Motor neuron (in vitro differentiated cells): ENCODE results near the gene RNF130. TPM values are rescaled to one million over a fixed set of nuclear protein-coding genes. Genes with fewer than 3 reads are reported as not detected.
"Not testable (repeated sequence)": the region's sequence is repeated elsewhere in the genome, so short reads cannot be mapped to it uniquely, and the experiment has no call there.

Experiments used
- ATAC-seq, 8 experiments: fragments of 200-7000 bp; cut with Tn5 transposase; replicated peaks in 6 of 8; 2 replicates each; pipeline ENCODE4 v1.8.0; 2021; ENCODE audit warnings: mild to moderate bottlenecking in 8 of 8, moderate library complexity in 8 of 8
- H3K27ac ChIP-seq, 2 donors: fragments of 250-450 bp; sonication (Bioruptor Pico); 2 replicates each; pipeline ENCODE4 v1.9.0; 2021; ENCODE audit warnings: antibody characterized with exemption in 2 of 2, mild to moderate bottlenecking in 2 of 2, moderate library complexity in 1 of 2
- H3K4me1 ChIP-seq, 2 donors: fragments of 250-450 bp; sonication (Bioruptor Pico); replicated peaks in 1 of 2; 2 replicates each; pipeline ENCODE4 v1.6.1; 2021; ENCODE audit warnings: antibody characterized with exemption in 2 of 2, mild to moderate bottlenecking in 2 of 2, moderate library complexity in 1 of 2
- H3K4me3 ChIP-seq, 5 donors: fragments of 250-450 bp; sonication (Bioruptor Pico); 2 replicates each; pipeline ENCODE4 v1.9.0; 2021; ENCODE audit warnings: antibody characterized with exemption in 5 of 5, mild to moderate bottlenecking in 5 of 5, moderate library complexity in 4 of 5
- WGBS, 10 experiments: fragments of 450-650 bp; shearing (Covaris generic); methylation state at CpG; one replicate each; pipeline ENCODE4 v1.0.0; 2022; 5-methylcytosine and 5-hydroxymethylcytosine counted together
- in situ Hi-C, 9 experiments: fragments of 400-800 bp; cut with MboI; loops; one replicate each; pipeline ENCODE4 v1.15.0; 2021; ENCODE audit warnings: low sequenced_read_pairs in 9 of 9, low pct_unique_long_range_greater_than_20kb in 2 of 9; ENCODE audit not compliant: unreplicated experiment in 9 of 9
- total RNA-seq, 8 experiments: library from RNA; unstranded; fragments of 300-600 nt; gene quantifications; 2 replicates each; pipeline versions ENCODE4 v1.2.3 to v1.2.4, GENCODE V29; 2022

The RNF130 gene
- total RNA-seq, 8 experiments from 2014 or later, result 28.4 to 69.9 (median 49.5) TPM

DNA sequence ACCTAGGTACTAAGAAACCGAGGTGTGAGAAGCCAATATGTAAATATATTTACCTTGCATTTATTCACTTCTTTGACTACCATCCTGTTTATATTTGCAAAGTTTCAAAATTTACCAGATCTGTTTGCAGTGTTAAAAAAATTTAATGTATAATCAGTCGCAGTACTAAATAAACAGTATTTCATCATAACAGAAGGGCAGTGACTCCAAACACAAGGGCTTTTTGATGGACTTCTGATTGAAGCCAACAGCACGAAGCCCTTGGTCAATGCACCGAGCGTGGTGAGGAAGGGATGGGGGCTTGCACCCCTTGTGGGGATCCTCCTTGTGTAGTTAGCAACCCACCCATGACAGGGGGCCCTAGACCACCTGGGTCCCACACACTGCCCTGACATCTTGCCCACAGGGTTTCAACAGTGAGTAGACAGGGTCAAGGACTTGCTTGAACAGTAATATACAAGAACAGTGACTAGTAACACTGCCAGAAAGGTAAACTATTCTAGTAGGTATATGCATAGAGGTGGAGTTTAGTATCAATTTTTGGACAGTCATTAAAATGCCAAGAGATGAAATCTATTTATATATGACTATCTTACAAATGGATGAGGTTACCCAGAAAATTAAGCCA lies 111.2 kb downstream of the RNF130 start:
- Histone ChIP-seq H3K4me1 (no peaks in the 10 kb centered on the region), H3K27ac (no peak overlapping the region), H3K4me3 (no peak overlapping the region)
- in situ Hi-C loops, result no loop called here
- WGBS, 10 experiments, result 56 to 100% (median 96%) methylated on average over 1 to 5 of the region's 5 CpGs; no CpG with 5 or more reads in 1 of the 10 experiments
- no peak for ATAC-seq

DNA sequence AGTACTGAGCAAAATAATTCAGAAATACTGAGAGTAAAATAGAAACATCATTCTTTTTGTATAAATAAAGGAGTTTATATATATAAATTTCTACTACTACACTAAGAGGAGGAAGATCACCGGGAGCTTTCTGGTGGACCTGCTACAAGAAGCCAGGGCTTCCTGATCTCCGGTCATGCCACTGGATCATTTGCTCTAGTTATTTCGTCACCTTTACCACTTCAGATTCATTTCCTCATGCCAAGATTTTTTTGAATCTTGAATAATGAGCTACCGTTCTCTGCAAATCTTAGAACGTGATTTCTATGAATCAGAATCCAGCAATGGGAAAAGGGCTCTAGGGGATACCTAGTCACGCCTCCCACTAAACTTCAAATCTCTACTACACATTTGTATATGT lies 111.9 kb downstream of the RNF130 start:
- Histone ChIP-seq H3K27ac (no peak overlapping the region), H3K4me3 (no peak overlapping the region), H3K4me1 (no peaks in the 10 kb centered on the region)
- no peak for ATAC-seq
- whole genome bisulfite sequencing, 10 experiments, result 84 to 100% (median 100%) methylated on average over 2 to 6 of the region's 6 CpGs; no CpG with 5 or more reads in 1 of the 10 experiments
- in situ Hi-C loops, result no loop called here

DNA sequence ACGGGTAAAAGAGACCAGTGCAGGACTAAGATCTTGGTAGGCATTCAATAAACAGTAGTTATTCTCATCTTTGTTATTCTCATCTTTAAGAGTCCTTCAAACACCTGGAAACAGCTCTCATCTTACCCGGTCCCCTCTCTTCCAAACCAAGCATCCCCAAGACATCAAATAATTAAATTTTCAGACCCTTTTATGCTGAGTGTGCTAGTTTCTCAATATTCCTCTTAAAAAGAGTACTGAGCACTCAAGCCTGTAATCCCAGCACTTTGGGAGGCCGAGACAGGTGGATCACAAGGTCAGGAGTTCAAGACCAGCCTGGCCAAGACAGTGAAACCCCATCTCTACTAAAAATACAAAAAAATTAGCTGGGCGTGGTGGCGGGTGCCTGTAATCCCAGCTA lies 112.4 kb downstream of the RNF130 start:
- in situ Hi-C loops, H3K4me1 ChIP-seq, H3K4me3 ChIP-seq, ATAC-seq, H3K27ac ChIP-seq: not testable (repeated sequence)
- 71 to 100% (median 96%) methylated on average over 1 to 5 of the region's 5 CpGs; no CpG with 5 or more reads in 2 of the 10 experiments for WGBS, 10 experiments

DNA sequence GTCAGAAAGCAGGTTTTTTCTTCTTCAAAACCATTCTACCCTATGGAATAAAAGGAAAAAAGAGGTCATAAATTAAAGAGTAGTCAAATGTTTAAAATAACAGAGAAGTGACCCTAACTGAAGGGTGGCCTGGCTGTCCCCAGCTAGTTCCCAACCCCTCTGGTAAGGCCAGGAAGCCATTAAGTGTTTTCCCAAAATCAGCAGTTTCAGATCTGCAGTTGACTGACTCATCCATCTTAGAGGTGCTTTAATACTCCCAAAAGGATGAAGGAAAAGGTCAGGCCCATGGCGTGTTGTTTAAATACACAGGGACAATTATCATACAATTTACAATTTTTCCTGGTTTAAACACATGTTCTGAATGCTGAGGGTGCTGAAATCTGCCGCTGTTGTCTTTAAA lies 115.9 kb downstream of the RNF130 start:
- in situ Hi-C loops, result no loop called here
- no peaks in the 10 kb centered on the region for H3K4me1 ChIP-seq
- no peak overlapping the region for H3K27ac ChIP-seq
- H3K4me3 ChIP-seq, result no peak overlapping the region
- 60 to 100% (median 88%) methylated on average over 1 to 2 of the region's 2 CpGs; no CpG with 5 or more reads in 3 of the 10 experiments for WGBS, 10 experiments
- ATAC-seq, result no peak

DNA sequence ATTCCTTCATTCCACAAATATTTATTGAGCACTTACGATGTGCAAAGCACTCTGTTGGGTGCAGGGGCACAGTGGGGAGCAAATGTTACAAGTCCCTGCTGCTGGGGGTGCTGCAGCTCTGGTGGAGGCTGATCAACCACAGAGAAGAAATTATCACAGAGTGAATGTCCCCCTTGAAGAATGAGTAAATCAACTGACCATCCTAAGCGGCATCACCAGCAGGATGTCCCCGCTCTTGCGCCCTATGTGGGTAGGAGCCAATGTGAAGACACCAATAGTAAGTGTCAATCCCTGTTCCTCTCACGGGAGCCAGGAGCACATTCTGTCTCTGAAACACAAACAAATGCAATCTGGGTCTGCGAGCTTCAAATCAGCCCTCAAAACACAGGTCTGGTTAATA lies 116.5 kb downstream of the RNF130 start:
- Histone ChIP-seq H3K4me1 (no peaks in the 10 kb centered on the region), H3K4me3 (no peak overlapping the region), H3K27ac (no peak overlapping the region)
- no peak for ATAC-seq
- WGBS, 10 experiments, result 70 to 100% (median 91%) methylated on average over 2 to 6 of the region's 6 CpGs
- in situ Hi-C loops, result no loop called here

DNA sequence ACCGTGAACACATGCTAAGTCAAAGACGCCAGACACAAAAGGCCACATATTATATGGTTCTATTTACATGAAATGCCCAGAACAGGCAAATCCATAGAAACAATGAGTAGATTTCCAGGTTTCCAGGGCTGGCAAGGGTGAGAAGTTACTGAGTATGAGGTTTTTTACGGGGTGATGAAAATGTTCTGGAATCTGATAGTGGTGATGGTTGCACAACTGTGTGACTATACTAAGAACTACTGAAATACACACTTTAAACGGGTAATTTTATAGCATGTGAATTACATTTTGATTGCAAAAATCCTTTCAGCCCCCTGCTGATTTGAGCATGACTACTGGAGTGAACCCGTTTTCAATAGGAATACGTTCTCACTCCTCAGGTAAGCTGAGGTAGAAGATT lies 117.1 kb downstream of the RNF130 start:
- no peak for ATAC-seq
- Histone ChIP-seq H3K4me1 (no peaks in the 10 kb centered on the region), H3K27ac (no peak overlapping the region), H3K4me3 (no peak overlapping the region)
- in situ Hi-C loops, result no loop called here
- 50 to 100% (median 94%) methylated on average over 1 to 6 of the region's 6 CpGs for WGBS, 10 experiments

DNA sequence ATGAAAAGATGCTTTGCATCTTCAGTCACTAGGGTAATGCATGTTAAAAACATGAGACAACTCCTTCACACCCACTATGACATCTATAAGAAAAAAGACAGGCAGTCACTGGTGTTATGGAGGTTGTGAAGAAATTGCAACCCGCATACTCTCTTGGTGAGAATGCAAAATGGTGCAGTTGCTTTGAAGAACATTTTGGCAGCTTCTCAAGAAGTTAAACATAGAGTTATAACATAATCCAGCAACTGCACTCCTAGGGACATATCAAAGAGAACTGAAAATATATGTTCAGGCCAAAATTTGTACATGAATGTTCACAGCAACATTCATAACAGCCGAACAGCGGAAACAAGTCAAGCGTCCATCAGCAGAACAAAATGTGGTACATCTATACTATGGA lies 117.6 kb downstream of the RNF130 start:
- no peak overlapping the region for H3K27ac ChIP-seq
- ATAC-seq, result no peak
- H3K4me1 ChIP-seq, result no peaks in the 10 kb centered on the region
- in situ Hi-C loops, result no loop called here
- H3K4me3 ChIP-seq, result no peak overlapping the region
- WGBS, 10 experiments, result 91 to 100% (median 100%) methylated on average over 2 to 4 of the region's 4 CpGs; no CpG with 5 or more reads in 3 of the 10 experiments

DNA sequence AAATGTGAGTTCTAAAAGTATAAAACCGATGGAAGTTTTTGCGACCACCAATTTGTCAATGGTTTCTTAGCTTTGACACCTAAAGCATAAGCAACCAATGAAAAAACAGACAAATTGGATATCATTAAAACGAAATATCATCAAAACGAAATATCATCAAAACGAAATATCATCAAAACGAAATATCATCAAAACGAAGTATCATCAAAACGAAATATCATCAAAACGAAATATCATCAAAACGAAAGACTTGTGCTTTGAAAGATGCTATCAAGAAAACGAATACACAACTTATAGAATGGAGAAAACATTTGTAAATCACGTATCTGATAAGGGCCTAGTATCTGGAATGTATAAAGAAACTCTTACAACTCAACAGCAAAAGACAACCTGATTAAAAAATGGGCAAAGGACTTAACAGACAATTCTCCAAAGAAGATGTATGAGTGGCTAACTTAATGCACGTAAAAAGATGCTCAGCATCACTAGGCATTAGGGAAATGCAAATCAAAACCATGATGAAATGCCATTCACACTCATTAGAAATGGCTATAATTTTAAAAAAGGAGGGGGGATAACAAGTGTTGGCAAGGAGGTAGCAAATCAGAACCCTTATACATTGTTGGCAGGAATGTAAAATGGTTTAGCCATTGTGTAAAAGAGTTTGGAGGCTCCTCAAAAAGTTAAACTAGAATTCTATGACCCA lies 134.4 kb downstream of the RNF130 start:
- no peak for ATAC-seq
- in situ Hi-C loops, result no loop called here
- WGBS, 10 experiments, result 56 to 99% (median 81%) methylated on average over 5 to 13 of the region's 13 CpGs
- Histone ChIP-seq H3K27ac (no peak overlapping the region), H3K4me1 (no peaks in the 10 kb centered on the region), H3K4me3 (no peak overlapping the region)

DNA sequence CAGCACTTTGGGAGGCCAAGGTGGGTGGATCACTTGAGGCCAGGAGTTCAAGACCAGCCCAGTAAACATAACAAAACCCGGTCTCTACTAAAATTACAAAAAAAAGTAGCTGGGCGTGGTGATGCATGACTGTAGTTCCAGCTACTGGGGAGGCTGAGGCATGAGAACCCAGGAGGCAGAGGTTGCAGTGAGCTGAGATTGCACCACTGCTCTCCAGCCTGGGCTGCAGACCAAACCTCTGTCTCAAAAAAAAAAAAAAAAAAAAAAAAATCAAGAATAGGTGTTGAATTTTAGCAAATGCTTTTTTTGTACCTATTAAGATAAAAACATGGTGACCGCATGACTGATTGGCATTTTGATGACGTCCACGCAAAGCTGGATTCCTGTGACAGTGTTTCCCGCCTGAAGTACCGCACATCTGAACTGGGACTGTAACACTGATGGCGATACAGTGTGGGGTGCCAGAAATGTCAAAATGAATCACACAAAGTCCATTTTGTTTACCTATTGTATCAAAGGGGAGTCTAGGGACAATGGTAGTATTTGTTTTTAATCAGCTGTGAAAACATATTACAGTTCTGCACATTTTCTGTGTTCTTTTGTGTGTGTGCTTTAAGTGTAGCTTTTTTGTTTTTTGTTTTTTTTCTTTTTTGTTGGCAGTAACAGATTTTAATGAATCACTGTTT lies 140.6 kb downstream of the RNF130 start:
- Histone ChIP-seq H3K27ac (no peak overlapping the region), H3K4me1 (no peaks in the 10 kb centered on the region), H3K4me3 (no peak overlapping the region)
- in situ Hi-C loops, result no loop called here
- 80 to 100% (median 98%) methylated on average over 1 to 8 of the region's 8 CpGs; no CpG with 5 or more reads in 3 of the 10 experiments for WGBS, 10 experiments
- ATAC-seq, result no peak

DNA sequence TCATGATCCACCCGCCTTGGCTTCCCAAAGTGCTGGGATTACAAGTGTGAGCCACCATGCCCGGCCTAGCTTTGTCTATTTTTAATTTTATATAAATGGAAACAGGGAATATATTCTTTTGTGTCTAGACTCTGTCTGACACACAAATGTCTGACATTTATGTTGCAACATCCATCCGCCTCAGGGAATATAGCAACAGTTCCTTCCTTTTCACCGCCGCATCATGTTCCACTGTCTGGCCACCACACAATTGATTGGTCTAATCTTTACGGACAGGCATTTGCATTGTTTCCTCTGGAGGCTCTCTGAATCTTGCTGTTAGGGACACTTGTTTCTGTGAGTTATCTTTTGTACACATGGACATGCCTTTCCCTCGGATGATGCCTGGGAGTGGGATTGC lies 143.7 kb downstream of the RNF130 start:
- WGBS, 10 experiments, result 80 to 100% (median 94%) methylated on average over 2 to 6 of the region's 7 CpGs; no CpG with 5 or more reads in 2 of the 10 experiments
- in situ Hi-C loops, result no loop called here

DNA sequence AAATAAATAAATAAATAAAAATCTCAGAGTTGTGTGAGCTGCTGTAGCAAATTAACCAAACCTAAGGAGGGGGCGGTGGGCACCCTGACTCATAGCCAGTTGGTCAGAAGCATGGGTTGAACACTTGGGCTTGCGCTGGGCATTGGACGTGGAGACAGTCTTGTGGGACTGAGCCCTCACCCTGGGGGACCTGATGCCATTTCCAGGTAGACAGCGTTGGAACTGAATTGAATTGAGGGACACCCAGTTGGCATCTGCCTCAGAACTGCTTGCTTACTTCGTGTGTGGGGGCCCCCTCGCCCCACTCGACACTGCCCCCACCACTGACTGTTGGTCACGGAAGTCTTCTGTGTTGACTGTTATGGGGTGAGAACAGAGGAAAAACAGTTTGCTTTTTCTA lies 144.9 kb downstream of the RNF130 start:
- in situ Hi-C loops, result no loop called here
- WGBS, 10 experiments, result 53 to 98% (median 67%) methylated on average over 1 to 7 of the region's 8 CpGs; no CpG with 5 or more reads in 5 of the 10 experiments
- H3K27ac ChIP-seq, result no peak overlapping the region
- ATAC-seq, result no peak
- H3K4me3 ChIP-seq, result no peak overlapping the region
- no peaks in the 10 kb centered on the region for H3K4me1 ChIP-seq

More for the DNA sequence above, 143.7 kb downstream of the RNF130 start:
- Histone ChIP-seq H3K4me1 (no peaks in the 10 kb centered on the region), H3K4me3 (no peak overlapping the region), H3K27ac (no peak overlapping the region)
- no peak for ATAC-seq

DNA sequence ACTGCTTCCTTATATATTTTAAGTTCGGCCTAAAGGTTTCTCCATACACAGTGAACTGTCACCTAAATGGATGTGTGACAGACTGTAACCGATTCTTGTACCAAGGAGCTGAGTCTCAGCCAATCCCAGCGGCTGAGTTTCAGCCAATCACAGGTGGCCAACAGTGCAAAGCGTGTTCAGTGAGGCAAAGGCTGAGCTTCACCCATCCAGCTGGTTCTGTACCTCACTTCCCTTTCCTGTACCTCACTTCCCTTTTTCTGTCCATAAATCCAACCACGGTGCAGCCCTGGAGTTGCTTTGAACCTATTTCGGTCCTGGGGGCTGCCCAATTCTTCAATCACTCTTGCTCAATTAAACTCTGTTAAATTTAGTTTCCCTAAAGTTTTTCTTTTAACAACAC lies 148.1 kb downstream of the RNF130 start:
- Histone ChIP-seq H3K27ac (no peak overlapping the region), H3K4me1 (no peaks in the 10 kb centered on the region), H3K4me3 (no peak overlapping the region)
- WGBS, 10 experiments, result 0 to 98% (median 75%) methylated on average over 1 to 6 of the region's 6 CpGs; no CpG with 5 or more reads in 2 of the 10 experiments
- in situ Hi-C loops, result loop anchor here in 1 of 9 experiments (25.0 kb wide), 1 partner anchor 164 kb away; no protein-coding TSS in a partner anchor
- ATAC-seq, result no peak

DNA sequence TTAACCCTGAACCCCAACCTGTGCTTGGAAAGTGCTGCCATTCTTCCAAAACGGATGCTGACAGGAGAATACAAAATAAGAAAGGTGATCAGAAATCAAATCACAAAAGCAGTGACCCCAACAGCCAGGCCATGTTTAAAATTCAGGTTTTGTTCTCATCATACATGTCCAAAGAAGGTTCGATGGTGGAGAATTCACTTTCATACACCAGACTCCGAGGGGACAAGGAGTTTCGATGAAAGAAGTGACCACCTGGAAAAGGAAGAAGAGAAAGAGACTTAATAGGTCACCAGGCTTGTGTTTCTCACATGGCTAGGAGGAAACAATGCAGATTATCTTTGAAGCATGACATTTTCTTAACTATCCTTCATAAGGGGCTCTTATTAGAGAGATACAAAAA lies 151.4 kb downstream of the RNF130 start:
- ATAC-seq, result no peak
- no peaks in the 10 kb centered on the region for H3K4me1 ChIP-seq
- no peak overlapping the region for H3K4me3 ChIP-seq
- H3K27ac ChIP-seq, result no peak overlapping the region
- WGBS, 10 experiments, result 0 to 90% (median 65%) methylated on average over 1 to 4 of the region's 4 CpGs; no CpG with 5 or more reads in 3 of the 10 experiments
- in situ Hi-C loops, result loop anchor here in 1 of 9 experiments (25.0 kb wide), 1 partner anchor 167 kb away; no protein-coding TSS in a partner anchor
